CD4-positive, alpha-beta T cell (primary cell): ENCODE results near the gene BLID. TPM values are rescaled to one million over a fixed set of nuclear protein-coding genes. Genes with fewer than 3 reads are reported as not detected.

Experiments used
- ATAC-seq: fragments of 200-7000 bp; cut with Tn5 transposase; one replicate; pipeline ENCODE4 v1.10.0; 2022; ENCODE audit warnings: mild to moderate bottlenecking; ENCODE audit not compliant: poor library complexity
- CTCF ChIA-PET: fragments of 350-600 bp; sonication (Branson Sonifier 250); formaldehyde crosslinking; loops from one replicate; lab custom pipeline; 2021; ENCODE audit warnings: antibody characterized with exemption, inconsistent platforms; lab: Charles Lee
- POLR2A ChIA-PET: fragments of 350-600 bp; sonication (Branson Sonifier 250); formaldehyde crosslinking; loops from one replicate; lab custom pipeline; 2021; ENCODE audit warnings: antibody characterized with exemption, inconsistent platforms; lab: Charles Lee
- DNase-seq, 14 experiments: peaks; one replicate each; pipeline ENCODE4 v3.0.0-alpha.2; 2013 to 2020; ENCODE audit warnings: mixed read lengths in 2 of 14
- H3K27ac ChIP-seq, 2 donors: one replicate each; pipeline versions ENCODE4 v1.5.1 to v1.7.0; 2013; ENCODE audit warnings: low read length in 2 of 2, low read depth in 1 of 2, mild to moderate bottlenecking in 1 of 2
- H3K27me3 ChIP-seq, 2 experiments: 1 replicate in 1 of 2; 2 replicates in 1 of 2; pipeline versions ENCODE4 v1.6.1 to v1.7.0; 2013; ENCODE audit warnings: low read length in 2 of 2, control low read depth in 1 of 2, mild to moderate bottlenecking in 1 of 2, moderate library complexity in 1 of 2; ENCODE audit not compliant: insufficient read depth in 2 of 2, control insufficient read depth in 1 of 2
- H3K36me3 ChIP-seq: one replicate; pipeline ENCODE4 v1.6.1; 2013; ENCODE audit warnings: low read length, control low read depth; ENCODE audit not compliant: insufficient read depth
- H3K4me1 ChIP-seq: one replicate; pipeline ENCODE4 v1.6.1; 2013; ENCODE audit warnings: low read length, control low read depth; ENCODE audit not compliant: insufficient read depth
- H3K4me3 ChIP-seq: one replicate; pipeline ENCODE4 v1.5.1; 2013; ENCODE audit warnings: mild to moderate bottlenecking, low read length, moderate library complexity
- H3K9me3 ChIP-seq, 2 experiments: 1 replicate in 1 of 2; 2 replicates in 1 of 2; pipeline versions ENCODE4 v1.6.1 to v1.7.0; 2013; ENCODE audit warnings: low read length in 2 of 2, mild to moderate bottlenecking in 2 of 2, control low read depth in 1 of 2, moderate library complexity in 1 of 2; ENCODE audit not compliant: control insufficient read depth in 1 of 2, insufficient read depth in 1 of 2
- H3K27ac Mint-ChIP-seq: one replicate; pipeline ENCODE4 v1.8.0; 2020; ENCODE audit warnings: mixed read lengths
- H3K27me3 Mint-ChIP-seq: one replicate; pipeline ENCODE4 v1.8.0; 2021; ENCODE audit warnings: mixed read lengths
- H3K36me3 Mint-ChIP-seq: one replicate; pipeline ENCODE4 v1.8.0; 2021; ENCODE audit warnings: low read depth, mixed read lengths
- H3K4me1 Mint-ChIP-seq: one replicate; pipeline ENCODE4 v1.8.0; 2021; ENCODE audit warnings: low read depth, mixed read lengths
- H3K4me3 Mint-ChIP-seq: one replicate; pipeline ENCODE4 v1.8.0; 2020; ENCODE audit warnings: mild to moderate bottlenecking, mixed read lengths
- H3K9me3 Mint-ChIP-seq: one replicate; pipeline ENCODE4 v1.8.0; 2020; ENCODE audit warnings: mixed read lengths
- CTCF ChIP-seq: fragments of 200-600 bp; IDR thresholded peaks from one replicate; pipeline ENCODE4 v1.8.0; 2022; ENCODE audit warnings: antibody characterized with exemption, mild to moderate bottlenecking
- intact Hi-C, 2 experiments: fragments of 100-400 bp; cut with DNase I in 1 of 2; cut with micrococcal nuclease in 1 of 2; formaldehyde crosslinking; loops; one replicate each; pipeline versions ENCODE4 v1.15.1 to v1.9.0; 2023 to 2025; cut with DNase I, micrococcal nuclease
- total RNA-seq, 174 experiments: library from RNA in 2 of 174; stranded (reverse) in 2 of 174; gene quantifications; one replicate each; pipeline ENCODE4 v1.2.3 and lab custom pipeline; 2021 to 2026

The BLID gene
- total RNA-seq, 2 experiments from 2014 or later: not detected

- Histone ChIP-seq H3K9me3 (no peaks in the 10 kb centered on the region), H3K27me3 (peaks cover 14 to 31% of the 10 kb centered on the region in 2 experiments), H3K36me3 (no peaks in the 10 kb centered on the region), H3K27ac (no peak overlapping the region), H3K4me1 (peaks cover 3% of the 10 kb centered on the region), H3K4me3 (no peak overlapping the region)
- H3K4me3 Mint-ChIP-seq: no peak overlapping the region
- H3K36me3 Mint-ChIP-seq: no peaks in the 10 kb centered on the region
- peaks cover 55% of the 10 kb centered on the region for H3K27me3 Mint-ChIP-seq
- ATAC-seq: no peak
- H3K9me3 Mint-ChIP-seq: no peaks in the 10 kb centered on the region
- intact Hi-C loops: no loop called here
- TF ChIP-seq CTCF: no peak
- ChIA-PET CTCF (no interaction called here), POLR2A (no interaction called here)
- no peak for DNase-seq
- peaks cover 11% of the 10 kb centered on the region for H3K4me1 Mint-ChIP-seq
- H3K27ac Mint-ChIP-seq: no peak overlapping the region
Measured at GRCh38 chr11:122095681-122096262, 20.2 kb downstream of the BLID start.

GRCh38 chr11:122094836-122095235, 21.2 kb downstream of the BLID start:
- Mint-ChIP-seq H3K27ac (no peak overlapping the region), H3K4me3 (no peak overlapping the region), H3K27me3 (peaks cover 52% of the 10 kb centered on the region), H3K4me1 (peaks cover 3% of the 10 kb centered on the region), H3K9me3 (no peaks in the 10 kb centered on the region), H3K36me3 (no peaks in the 10 kb centered on the region)
- DNase-seq: no peak
- H3K4me3 ChIP-seq: no peak overlapping the region
- ATAC-seq: no peak
- TF ChIP-seq CTCF: no peak
- H3K36me3 ChIP-seq: no peaks in the 10 kb centered on the region
- CTCF ChIA-PET: no interaction called here
- intact Hi-C loops: no loop called here
- peaks cover 5 to 22% of the 10 kb centered on the region in 2 experiments for H3K27me3 ChIP-seq
- POLR2A ChIA-PET: no interaction called here
- H3K9me3 ChIP-seq: no peaks in the 10 kb centered on the region
- H3K27ac ChIP-seq: no peak overlapping the region
- H3K4me1 ChIP-seq: no peaks in the 10 kb centered on the region

GRCh38 chr11:122093731-122094275, 22.2 kb downstream of the BLID start:
- Mint-ChIP-seq H3K4me3 (no peak overlapping the region), H3K36me3 (no peaks in the 10 kb centered on the region), H3K27ac (no peak overlapping the region), H3K9me3 (no peaks in the 10 kb centered on the region), H3K4me1 (no peaks in the 10 kb centered on the region), H3K27me3 (peaks cover 48% of the 10 kb centered on the region)
- intact Hi-C loops: no loop called here
- Histone ChIP-seq H3K27ac (no peak overlapping the region), H3K36me3 (no peaks in the 10 kb centered on the region), H3K4me1 (no peaks in the 10 kb centered on the region), H3K9me3 (no peaks in the 10 kb centered on the region), H3K27me3 (peaks cover 0 to 12% of the 10 kb centered on the region in 2 experiments), H3K4me3 (no peak overlapping the region)
- TF ChIP-seq CTCF: no peak
- POLR2A ChIA-PET: no interaction called here
- DNase-seq (no peak), ATAC-seq (no peak)
- CTCF ChIA-PET: no interaction called here
